Activated naive CD4-positive, alpha-beta T cell treated with anti-CD3 and anti-CD28 coated beads, Interleukin-2, amount 50 U/mL, for 16 hours (primary cell): ENCODE measurements around the gene PSME4.

ENCODE experiments used
- DNase-seq: peaks from one replicate; pipeline ENCODE4 v3.0.0-alpha.2; 2020

Gene PSME4, protein sequence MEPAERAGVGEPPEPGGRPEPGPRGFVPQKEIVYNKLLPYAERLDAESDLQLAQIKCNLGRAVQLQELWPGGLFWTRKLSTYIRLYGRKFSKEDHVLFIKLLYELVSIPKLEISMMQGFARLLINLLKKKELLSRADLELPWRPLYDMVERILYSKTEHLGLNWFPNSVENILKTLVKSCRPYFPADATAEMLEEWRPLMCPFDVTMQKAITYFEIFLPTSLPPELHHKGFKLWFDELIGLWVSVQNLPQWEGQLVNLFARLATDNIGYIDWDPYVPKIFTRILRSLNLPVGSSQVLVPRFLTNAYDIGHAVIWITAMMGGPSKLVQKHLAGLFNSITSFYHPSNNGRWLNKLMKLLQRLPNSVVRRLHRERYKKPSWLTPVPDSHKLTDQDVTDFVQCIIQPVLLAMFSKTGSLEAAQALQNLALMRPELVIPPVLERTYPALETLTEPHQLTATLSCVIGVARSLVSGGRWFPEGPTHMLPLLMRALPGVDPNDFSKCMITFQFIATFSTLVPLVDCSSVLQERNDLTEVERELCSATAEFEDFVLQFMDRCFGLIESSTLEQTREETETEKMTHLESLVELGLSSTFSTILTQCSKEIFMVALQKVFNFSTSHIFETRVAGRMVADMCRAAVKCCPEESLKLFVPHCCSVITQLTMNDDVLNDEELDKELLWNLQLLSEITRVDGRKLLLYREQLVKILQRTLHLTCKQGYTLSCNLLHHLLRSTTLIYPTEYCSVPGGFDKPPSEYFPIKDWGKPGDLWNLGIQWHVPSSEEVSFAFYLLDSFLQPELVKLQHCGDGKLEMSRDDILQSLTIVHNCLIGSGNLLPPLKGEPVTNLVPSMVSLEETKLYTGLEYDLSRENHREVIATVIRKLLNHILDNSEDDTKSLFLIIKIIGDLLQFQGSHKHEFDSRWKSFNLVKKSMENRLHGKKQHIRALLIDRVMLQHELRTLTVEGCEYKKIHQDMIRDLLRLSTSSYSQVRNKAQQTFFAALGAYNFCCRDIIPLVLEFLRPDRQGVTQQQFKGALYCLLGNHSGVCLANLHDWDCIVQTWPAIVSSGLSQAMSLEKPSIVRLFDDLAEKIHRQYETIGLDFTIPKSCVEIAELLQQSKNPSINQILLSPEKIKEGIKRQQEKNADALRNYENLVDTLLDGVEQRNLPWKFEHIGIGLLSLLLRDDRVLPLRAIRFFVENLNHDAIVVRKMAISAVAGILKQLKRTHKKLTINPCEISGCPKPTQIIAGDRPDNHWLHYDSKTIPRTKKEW (N-terminal part only)

DNA sequence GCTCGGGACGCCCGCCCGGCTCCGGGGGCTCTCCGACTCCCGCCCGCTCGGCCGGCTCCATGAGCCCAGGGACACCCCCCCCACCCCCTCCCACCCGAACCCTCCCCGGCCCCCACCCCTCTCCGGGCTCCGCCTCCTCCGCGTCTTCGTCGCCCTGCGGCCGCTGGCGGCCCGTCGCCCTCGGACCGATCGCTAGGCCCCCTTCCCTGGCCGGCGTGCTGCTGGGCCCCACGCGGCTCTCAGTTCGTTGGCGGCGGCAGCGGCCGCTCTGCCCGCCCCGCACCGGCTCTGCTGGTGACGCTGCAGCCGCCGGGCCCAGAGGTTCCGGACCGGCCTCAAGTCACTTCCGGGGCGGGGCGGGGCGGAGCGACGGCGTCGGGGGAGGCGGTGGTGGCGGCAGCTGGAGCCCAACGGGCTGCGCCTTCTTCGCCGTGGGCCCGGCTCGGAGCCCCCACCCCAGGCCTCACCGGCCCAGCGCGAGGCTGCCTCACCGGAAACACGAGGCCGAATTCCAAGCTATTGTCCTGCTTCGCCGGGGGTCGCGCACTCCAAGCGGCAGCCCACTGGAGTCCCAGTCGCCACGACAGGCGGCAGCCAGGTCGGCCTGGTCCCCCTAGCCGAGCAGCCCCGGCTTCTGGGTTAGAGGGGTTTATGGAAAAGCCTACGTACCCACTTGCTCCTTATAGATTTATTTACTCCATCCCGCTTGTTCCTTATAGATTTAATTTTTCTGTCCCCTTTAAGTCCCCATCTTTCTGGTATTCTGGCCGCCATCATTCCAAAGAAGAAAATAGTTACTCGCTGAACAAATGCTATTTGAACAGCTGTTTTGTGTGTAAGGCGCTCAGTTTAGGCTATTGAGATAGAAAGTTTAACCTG lies at the start of gene PSME4:
PSME4 (minus strand) TSS at position 270 of the 879 bp plus-strand sequence; CDS start at position 61, 209 bp downstream.
- DNase-seq, result peak; percentile 98

GRCh38 chr2:54015798-54016699 lies 45.3 kb upstream of the PSME4 start:
- no peak for DNase-seq

- no peak for DNase-seq
Observed at GRCh38 chr2:54013996-54014395, 43.2 kb upstream of the PSME4 start.

- no peak for DNase-seq
Observed at GRCh38 chr2:54012538-54013141, 41.8 kb upstream of the PSME4 start.

DNA sequence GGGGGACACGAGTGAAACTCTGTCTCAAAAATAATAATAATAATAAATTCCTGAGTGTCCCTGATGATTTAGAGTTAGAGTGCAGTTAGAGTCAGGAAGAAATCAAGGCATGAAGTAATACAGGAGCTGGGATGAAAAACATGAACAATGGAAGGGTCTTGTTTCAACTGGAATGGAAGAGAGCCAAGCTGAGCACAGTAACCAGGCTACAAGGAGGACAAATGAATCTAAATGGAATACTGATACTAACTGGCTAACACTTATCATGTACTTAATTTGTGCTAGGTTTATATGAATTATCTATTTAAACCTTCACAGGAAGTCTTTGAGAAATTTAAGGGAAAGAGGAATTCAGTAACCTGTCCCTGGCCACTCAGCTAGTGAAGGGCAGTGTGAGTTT lies 38.8 kb upstream of the PSME4 start:
- no peak for DNase-seq

- DNase-seq, result no peak
Observed at GRCh38 chr2:54008439-54008838, 37.6 kb upstream of the PSME4 start.

GRCh38 chr2:54000524-54000923 lies 29.7 kb upstream of the PSME4 start:
- DNase-seq, result no peak

GRCh38 chr2:54000122-54000521 lies 29.3 kb upstream of the PSME4 start:
- no peak for DNase-seq

DNA sequence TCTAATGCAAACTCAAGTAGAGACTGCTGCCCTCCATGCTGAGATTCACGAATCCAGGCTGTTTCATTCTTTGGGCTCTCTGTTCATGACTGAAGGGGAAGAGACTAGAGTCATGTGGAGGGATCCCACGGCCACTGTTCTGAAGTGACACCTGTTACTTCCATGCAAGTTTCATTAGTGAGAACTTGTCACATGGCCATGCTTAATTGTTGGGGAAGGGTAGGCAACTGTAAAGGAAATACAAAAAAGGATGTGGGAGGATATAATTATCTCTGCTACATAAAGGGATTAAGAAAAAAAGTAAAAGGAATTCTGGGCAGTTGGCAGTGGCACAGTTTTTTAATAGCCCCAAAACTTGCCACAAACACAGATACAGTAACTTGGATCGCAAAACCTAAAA lies 28.0 kb upstream of the PSME4 start:
- DNase-seq, result no peak

GRCh38 chr2:53994818-53995808 lies 24.3 kb upstream of the PSME4 start:
- DNase-seq, result no peak

- DNase-seq, result no peak
Observed at GRCh38 chr2:53991948-53992347, 21.2 kb upstream of the PSME4 start.

DNA sequence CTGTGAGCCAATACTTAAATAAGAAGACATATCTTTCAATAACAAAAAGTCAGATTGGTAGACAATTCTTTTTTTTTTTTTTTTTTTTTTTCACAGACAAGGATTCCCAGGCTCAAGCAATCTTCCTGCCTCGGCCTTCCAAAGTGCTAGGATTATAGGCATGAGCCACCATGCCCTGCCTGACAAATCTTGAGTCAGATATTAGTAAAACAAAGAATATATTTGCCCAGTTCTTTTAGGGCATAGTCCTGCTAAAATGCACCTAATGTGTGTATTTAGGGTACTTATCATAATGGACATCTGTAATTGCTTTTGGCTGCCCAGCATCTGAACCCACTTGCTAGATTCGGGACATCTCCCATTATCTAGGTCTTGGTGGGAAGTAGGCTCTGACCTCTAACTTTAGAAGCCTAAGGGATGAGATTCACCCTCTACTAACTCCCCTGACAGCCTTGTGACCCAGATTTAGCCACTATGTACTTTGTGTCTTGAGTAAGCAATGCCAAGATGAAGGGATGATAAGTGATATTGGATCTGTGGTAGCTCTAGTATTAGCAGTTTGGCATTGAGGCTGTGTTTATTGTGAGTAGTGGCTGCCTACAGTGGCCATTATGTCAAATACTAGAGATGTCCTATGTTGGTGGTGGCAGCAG lies 18.5 kb upstream of the PSME4 start:
- DNase-seq, result no peak

- DNase-seq, result no peak
Observed at GRCh38 chr2:53987336-53987921, 16.6 kb upstream of the PSME4 start.

GRCh38 chr2:53985646-53986045 lies 14.9 kb upstream of the PSME4 start:
- no peak for DNase-seq

GRCh38 chr2:53969968-53970723 lies 647 bp downstream of the PSME4 start:
- DNase-seq, result no peak

- no peak for DNase-seq
Observed at GRCh38 chr2:53969285-53969967, 1.4 kb downstream of the PSME4 start.
